GM12874 (cell line): ENCODE results near the gene TJAP1.

ENCODE experiments used
- CTCF ChIP-seq: IDR thresholded peaks from 2 replicates; pipeline ENCODE4 v1.5.1; 2011; ENCODE audit warnings: low read depth, mild to moderate bottlenecking, control low read depth, low read length, moderate library complexity; ENCODE audit not compliant: insufficient read depth

Gene TJAP1

DNA sequence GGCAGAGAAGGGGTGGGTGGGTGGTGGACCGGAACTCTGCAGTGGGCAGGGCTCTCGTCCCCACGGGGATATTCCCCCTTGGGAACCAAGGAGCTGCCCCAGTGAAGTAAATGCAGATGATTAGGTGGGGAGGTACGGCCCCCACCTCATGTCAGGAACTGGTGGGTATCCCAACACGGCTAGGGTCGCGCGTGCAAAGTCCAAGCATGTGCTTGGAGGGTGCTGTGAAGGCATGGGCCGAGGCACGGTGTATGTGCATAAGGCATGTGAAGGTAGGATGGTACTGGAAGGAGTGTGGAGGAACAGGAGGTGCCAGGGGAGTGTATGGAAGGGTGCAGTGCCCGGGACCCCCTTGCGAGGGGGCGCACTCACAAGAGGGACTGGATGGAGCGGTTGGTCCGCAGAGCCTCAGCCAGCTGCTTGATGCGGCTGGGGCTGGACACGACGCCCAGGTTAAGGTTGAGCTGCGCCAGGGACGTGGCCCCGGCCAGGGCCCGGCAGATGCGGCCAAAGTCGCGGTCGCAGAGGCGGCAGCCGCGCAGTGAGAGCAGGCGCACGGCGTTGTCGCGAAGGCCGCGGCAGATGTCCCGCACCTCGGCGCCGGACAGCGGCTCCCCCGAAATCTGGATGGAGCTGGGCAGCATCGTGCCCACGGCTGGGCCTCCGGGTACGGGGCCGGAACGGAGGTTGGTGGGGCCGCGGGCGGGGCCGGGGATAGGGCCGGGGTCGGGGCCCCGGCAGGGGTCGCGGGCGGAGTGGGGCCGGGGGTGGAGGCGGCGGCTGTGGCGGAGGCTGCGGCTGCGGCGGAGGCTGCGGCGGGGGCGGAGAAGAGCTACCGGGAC is 32.0 kb downstream of the TJAP1 start:
- no peak for TF ChIP-seq CTCF

DNA sequence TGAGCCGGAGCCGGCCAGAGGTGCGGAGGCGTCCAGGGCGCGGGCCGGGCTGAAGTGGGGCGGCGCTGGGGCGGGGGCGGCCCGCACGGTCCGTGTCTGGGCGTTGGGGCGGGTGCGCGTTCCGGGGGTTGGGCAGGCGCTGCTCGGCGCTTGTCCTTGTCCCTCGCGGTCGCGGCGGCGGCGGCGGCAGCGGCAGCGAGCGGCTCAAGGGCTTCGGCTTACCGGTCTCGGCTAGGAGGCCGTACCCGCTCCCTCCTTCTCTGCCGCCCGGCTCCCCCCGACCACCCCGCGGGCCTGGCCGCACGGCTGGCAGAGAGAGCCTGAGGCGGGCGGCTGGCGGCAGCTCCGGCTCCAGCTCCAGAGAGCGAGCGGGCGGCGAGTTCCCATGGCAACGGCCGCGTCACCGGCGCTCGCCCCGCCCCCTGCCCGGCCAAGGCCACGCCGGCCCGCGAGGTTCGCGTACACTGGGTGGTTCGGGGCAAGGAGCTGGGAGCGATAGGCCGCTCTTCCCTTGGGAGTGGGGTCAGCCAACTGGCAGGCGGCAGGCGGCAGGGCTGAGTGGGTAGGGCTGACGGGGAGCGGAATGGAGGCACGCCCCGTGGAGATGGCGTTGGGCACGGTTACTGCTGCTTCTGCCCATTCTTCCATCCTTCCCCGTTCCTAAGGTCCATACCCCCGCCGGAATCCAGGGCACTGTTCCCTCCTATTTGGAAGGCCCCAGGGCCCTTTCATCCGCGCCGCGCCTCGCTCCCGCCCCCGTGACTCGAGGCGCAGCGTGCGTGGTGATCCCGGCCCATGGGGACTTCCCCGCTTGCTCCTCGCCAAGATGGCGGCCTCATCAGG is 32.8 kb downstream of the TJAP1 start, which contains the start of gene LRRC73:
LRRC73 (minus strand) TSS at position 363 of the 843 bp plus-strand sequence. CDS start 561 bp downstream, outside the sequence.
- TF ChIP-seq CTCF: no peak

- TF ChIP-seq CTCF: no peak
Measured at GRCh38 chr6:43510827-43511163, 33.4 kb downstream of the TJAP1 start.

DNA sequence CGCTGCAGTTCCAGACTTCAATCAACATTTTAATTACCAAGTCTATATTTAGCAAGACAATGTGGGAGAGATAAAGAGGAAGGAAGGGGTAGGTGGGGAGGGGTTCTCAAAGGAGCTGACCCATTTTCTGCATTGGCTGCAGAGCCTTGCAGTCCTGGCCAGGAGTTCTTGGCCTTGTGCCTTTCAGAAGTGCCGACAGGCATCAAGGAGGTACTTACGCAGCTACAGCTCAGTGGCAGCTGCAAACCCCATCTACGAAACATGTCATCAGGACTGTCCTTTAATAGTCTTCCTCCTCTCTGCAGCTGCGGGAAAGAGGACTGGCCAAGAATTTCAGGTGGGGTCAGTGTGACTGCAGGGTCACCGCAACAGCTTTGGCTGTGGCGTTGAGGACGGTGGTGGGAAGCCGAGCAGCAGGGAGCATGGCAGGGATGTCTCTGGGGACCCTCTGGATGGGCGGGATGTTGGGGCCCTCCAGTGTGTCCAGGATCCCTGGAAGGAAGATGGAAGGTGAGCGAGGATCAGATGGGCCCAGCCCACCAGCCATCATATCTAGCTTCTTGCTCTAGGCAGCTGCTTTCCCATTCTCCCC is 34.5 kb downstream of the TJAP1 start:
- no peak for TF ChIP-seq CTCF

- no peak for TF ChIP-seq CTCF
Measured at GRCh38 chr6:43515808-43516207, 38.4 kb downstream of the TJAP1 start.

GRCh38 chr6:43516367-43516696 is 39.0 kb downstream of the TJAP1 start:
- TF ChIP-seq CTCF: no peak
